ENCODE measurements around the gene DMRTA1. TPM values are rescaled to one million over a fixed set of nuclear protein-coding genes. Genes with fewer than 3 reads are reported as not detected.

DMRTA1 gene
- total and polyA plus RNA-seq, 10 of the 15 experiments (the other 5 are each of a cell fraction or from before 2014, with no cell fraction given), result not detected

DNA sequence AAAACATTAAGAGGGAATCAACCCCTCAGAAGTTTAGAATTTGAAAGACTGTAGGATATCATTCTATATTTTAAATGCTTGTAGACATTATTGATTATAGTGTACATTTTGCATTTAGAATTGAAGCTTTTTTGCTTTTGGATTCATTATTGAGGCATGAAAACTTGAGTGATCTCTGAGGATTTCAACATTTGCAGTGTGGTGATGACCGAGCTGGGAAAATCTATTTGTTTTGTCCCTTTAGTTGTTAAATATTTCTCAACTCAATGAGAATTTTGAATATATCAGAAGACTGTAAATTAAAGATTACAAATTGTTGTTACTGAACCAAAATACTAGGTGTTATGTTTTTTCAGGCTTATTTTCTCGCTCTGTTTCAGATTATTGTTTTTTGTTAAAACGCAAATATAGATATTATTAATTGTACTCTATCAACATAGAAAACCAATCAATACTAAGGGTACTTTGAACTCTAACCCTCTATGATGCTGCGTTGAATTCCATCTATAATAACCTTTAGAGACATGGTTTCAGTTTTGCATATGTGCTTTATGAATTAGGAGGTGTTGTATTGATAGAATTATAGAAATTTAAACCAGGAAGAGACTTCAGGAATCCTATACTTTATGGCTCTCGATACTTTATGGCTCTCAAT lies 19.3 kb upstream of the DMRTA1 start:
- TF ChIP-seq SMAD5 (IDR thresholded peaks at IDR 0.05; ENCODE audit: low read depth) (no peak), ZNF24 (IDR thresholded peaks at IDR 0.05) (no peak), RELA (IDR thresholded peaks at IDR 0.05; ENCODE audit: borderline replicate concordance, partially characterized antibody) (no peak), JUNB (IDR thresholded peaks at IDR 0.05) (no peak)
- no peak for ATAC-seq
- BruUV-seq (replicated peaks), result no TSS peak
- CTCF ChIA-PET, result interaction anchor here (1.0 kb wide), 2 partner anchors 25 to 216 kb away, joined by 3 read pairs; no protein-coding TSS in a partner anchor
- Histone ChIP-seq H3K27ac (ENCODE audit: control insufficient read depth, insufficient read depth) (no peak overlapping the region), H3K9ac (ENCODE audit: control insufficient read depth, insufficient read depth, low read length) (no peak overlapping the region), H3K4me2 (ENCODE audit: control insufficient read depth, insufficient read depth) (no peak overlapping the region), H3K4me1 (ENCODE audit: control insufficient read depth, insufficient read depth, low read length) (no peaks in the 10 kb centered on the region), H3K27me3 (replicated peaks in 1 of 2; ENCODE audit: control insufficient read depth in 2 of 2, insufficient read depth in 2 of 2, low read length in 1 of 2) (no peaks in the 10 kb centered on the region), H3K36me3 (ENCODE audit: control insufficient read depth in 2 of 2, insufficient read depth in 2 of 2, low read length in 1 of 2) (no peaks in the 10 kb centered on the region), H3K9me3 (replicated peaks; ENCODE audit: control insufficient read depth, insufficient read depth, low read length) (no peaks in the 10 kb centered on the region), H2AFZ (ENCODE audit: control insufficient read depth, low read depth, low read length) (no peak overlapping the region), H3K4me3 (no peak overlapping the region), H4K20me1 (ENCODE audit: control insufficient read depth, insufficient read depth) (no peaks in the 10 kb centered on the region), H3K79me2 (ENCODE audit: control insufficient read depth, insufficient read depth, low read length) (no peaks in the 10 kb centered on the region)
- SMC1A ChIA-PET (ENCODE audit: uncharacterized antibody, unreplicated experiment), result no interaction called here
- FAIRE-seq, result no peak
- WGBS (ENCODE audit: insufficient coverage, insufficient replicate concordance, low lambda C conversion rate, missing lambda C conversion rate), result 16% methylated on average over 5 of the region's 5 CpGs
- DNase-seq (ENCODE audit: low read depth, low spot score), result no peak
- intact Hi-C loops (cut with micrococcal nuclease; ENCODE audit: unreplicated experiment) (no loop called here), in situ Hi-C loops (cut with MboI) (no loop called here)
- RAD21 ChIA-PET (ENCODE audit: unreplicated experiment), result no interaction called here
- POLR2A ChIA-PET, result no interaction called here

DNA sequence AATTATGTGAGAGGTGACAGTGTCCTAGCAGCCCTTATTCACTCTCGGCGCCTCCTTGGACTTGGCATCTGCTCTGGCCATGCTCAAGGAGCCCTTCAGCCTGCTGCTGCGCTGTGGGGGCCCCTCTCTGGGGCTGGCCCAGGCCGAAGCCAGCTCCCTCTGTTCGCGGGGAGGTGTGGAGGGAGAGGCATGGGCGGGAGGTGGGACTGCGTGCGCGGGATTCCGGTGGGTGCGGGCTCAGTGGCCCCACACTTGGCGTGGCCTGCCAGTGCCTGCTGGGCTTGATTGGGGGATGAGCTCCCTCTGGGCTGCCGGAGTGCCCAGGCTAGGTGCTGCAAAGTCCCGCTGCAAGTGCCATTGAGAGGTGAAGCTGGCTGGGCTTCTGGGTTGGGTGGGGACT lies 12.9 kb upstream of the DMRTA1 start:
- DNase-seq (ENCODE audit: low read depth, low spot score), result no peak
- RAD21 ChIA-PET (ENCODE audit: unreplicated experiment), result no interaction called here
- H3K4me1 ChIP-seq (ENCODE audit: control insufficient read depth, insufficient read depth, low read length), result no peaks in the 10 kb centered on the region
- POLR2A ChIA-PET, result no interaction called here
- H3K9me3 ChIP-seq (replicated peaks; ENCODE audit: control insufficient read depth, insufficient read depth, low read length), result no peaks in the 10 kb centered on the region
- in situ Hi-C loops (cut with MboI) (no loop called here), intact Hi-C loops (cut with micrococcal nuclease; ENCODE audit: unreplicated experiment) (no loop called here)
- no TSS peak for BruUV-seq (replicated peaks)
- FAIRE-seq, result no peak
- no peak overlapping the region for H3K4me3 ChIP-seq
- no peaks in the 10 kb centered on the region for H3K27me3 ChIP-seq (replicated peaks in 1 of 2; ENCODE audit: control insufficient read depth in 2 of 2, insufficient read depth in 2 of 2, low read length in 1 of 2)
- H3K36me3 ChIP-seq (ENCODE audit: control insufficient read depth in 2 of 2, insufficient read depth in 2 of 2, low read length in 1 of 2), result no peaks in the 10 kb centered on the region
- no peak overlapping the region for H3K4me2 ChIP-seq (ENCODE audit: control insufficient read depth, insufficient read depth)
- CTCF ChIA-PET, result interaction anchor here (0.9 kb wide), 1 partner anchor 18 kb away, joined by 5 read pairs; no protein-coding TSS in a partner anchor
- no peak overlapping the region for H3K9ac ChIP-seq (ENCODE audit: control insufficient read depth, insufficient read depth, low read length)
- 43% methylated on average over 15 of the region's 15 CpGs for WGBS (ENCODE audit: insufficient coverage, insufficient replicate concordance, low lambda C conversion rate, missing lambda C conversion rate)
- H3K27ac ChIP-seq (ENCODE audit: control insufficient read depth, insufficient read depth), result no peak overlapping the region
- H3K79me2 ChIP-seq (ENCODE audit: control insufficient read depth, insufficient read depth, low read length), result no peaks in the 10 kb centered on the region
- H4K20me1 ChIP-seq (ENCODE audit: control insufficient read depth, insufficient read depth), result no peaks in the 10 kb centered on the region
- no peak for ATAC-seq
- H2AFZ ChIP-seq (ENCODE audit: control insufficient read depth, low read depth, low read length), result no peak overlapping the region
- SMC1A ChIA-PET (ENCODE audit: uncharacterized antibody, unreplicated experiment), result interaction anchor here (0.8 kb wide), 1 partner anchor 55 kb away, joined by 3 read pairs; no protein-coding TSS in a partner anchor
- no peak for TF ChIP-seq ZNF622 (IDR thresholded peaks at IDR 0.05)
- TF ChIP-seq ZNF384 (IDR thresholded peaks at IDR 0.05; ENCODE audit: borderline replicate concordance, low read depth, low read length), result no peak
- TF ChIP-seq CBX3 (IDR thresholded peaks at IDR 0.05; ENCODE audit: borderline replicate concordance, low read depth), result no peak
- TF ChIP-seq MAX (IDR thresholded peaks at IDR 0.05; ENCODE audit: low read depth, low read length), result no peak
- no peak for TF ChIP-seq SP1 (IDR thresholded peaks at IDR 0.05; ENCODE audit: low read depth, low read length)
- TF ChIP-seq PKNOX1 (IDR thresholded peaks at IDR 0.05), result no peak
- no peak for TF ChIP-seq ZNF687 (IDR thresholded peaks at IDR 0.05)

All from GM12878 (cell line).